HCEC 1CT (cell line): ENCODE measurements around the gene GLTPD2.
"Not testable (repeated sequence)": the region's sequence is repeated elsewhere in the genome, so short reads cannot be mapped to it uniquely, and the experiment has no call there.

Source experiments
- DNase-seq: peaks from one replicate; pipeline ENCODE4 v3.0.0-alpha.2; 2017

Gene GLTPD2

GRCh38 chr17:4811471-4811870 is 22.7 kb downstream of the GLTPD2 start:
- DNase-seq: no peak

GRCh38 chr17:4812690-4813089 is 23.9 kb downstream of the GLTPD2 start:
- no peak for DNase-seq

DNA sequence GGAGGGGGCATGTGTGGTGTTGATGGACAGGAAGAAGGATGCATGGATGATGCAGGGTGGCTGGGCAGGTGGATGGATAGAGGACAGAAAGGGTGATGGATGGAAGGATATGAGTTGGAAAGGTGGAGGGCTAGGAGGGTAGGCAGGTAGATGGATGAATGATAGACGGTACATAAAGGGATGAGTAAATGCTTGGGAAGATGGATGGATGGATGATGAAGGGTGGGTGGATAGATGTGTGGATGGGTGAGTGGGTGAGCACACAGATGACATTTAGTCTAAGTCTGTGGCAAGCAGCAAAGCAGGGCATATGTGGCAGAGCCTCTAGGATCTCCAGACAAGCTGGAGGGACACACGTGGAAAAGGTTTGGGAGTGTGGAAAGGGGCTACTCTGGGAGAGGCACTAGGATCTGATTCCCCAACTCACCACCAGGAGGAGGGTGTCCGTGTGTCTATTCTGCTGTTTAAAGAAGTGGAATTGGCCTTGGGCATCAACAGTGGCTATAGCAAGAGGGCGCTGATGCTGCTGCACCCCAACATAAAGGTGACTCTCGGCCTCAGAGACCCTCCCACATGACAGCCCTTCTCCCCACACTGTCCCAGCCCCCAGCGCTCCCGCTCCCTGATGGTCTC is 26.4 kb downstream of the GLTPD2 start:
- no peak for DNase-seq

DNA sequence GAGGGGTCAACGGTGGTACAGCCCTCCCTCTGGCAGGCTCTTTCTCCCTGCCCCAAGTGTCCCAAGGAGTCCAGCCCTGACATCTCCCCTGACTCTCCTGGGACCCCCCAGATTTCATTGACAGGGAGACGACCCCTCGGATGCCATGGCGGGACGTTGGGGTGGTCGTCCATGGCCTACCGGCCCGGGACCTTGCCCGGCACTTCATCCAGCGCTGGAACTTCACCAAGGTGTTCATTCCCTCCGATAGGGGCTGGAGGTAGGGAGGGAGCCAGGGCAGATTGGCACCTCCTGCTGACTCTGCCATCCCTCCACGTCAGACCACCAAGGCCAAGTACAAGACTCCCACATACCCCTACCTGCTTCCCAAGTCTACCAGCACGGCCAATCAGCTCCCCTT is 28.1 kb downstream of the GLTPD2 start:
- no peak for DNase-seq

GRCh38 chr17:4818276-4818675 is 29.5 kb downstream of the GLTPD2 start:
- DNase-seq: no peak

DNA sequence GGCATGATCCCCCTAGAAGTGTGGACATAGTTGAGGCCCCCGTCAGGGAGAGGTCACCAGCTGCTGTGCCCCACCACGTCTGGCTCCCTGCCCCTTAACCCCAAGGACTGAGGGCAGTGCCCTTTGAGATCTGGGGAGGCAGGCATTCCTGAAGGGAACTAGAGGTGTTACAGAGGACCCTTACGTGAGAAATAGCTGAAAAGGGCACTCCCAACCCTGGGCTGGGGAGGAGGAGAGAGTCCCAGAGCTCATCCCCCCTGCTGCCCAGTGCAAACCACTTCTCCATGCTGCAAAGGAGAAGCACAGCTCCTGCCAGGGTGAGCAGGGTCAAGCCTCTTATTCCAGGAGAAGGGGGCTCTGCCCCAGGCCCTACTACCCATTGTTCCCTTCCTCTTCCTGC is 34.1 kb downstream of the GLTPD2 start:
- DNase-seq: no peak

GRCh38 chr17:4823373-4824089 is 34.8 kb downstream of the GLTPD2 start:
- no peak for DNase-seq

GRCh38 chr17:4827399-4827798 is 38.6 kb downstream of the GLTPD2 start:
- DNase-seq: no peak

DNA sequence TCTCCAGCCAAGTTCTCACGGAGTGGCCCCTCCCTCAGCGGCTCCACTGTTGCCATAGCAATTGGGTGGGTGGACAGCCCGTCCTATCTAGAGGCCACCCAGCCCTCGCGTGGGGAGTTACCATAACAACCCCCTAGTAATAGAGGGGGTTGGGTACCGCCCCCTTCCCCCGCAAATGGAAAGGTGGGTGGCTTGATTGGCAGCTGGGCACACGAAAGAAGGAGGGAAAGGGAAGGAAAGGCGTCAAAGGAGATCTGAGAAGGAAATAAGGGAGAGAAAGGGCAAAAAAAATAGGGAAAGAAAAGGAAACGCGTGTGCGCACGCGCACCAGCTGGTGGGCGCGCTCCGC is 44.0 kb downstream of the GLTPD2 start:
- DNase-seq: not testable (repeated sequence)

GRCh38 chr17:4833178-4833940 is 44.6 kb downstream of the GLTPD2 start, which contains the start of gene MINK1:
MINK1 (plus strand) TSS chr17:4833340; CDS start chr17:4833584, 244 bp downstream.
- peak; percentile 97 for DNase-seq

DNA sequence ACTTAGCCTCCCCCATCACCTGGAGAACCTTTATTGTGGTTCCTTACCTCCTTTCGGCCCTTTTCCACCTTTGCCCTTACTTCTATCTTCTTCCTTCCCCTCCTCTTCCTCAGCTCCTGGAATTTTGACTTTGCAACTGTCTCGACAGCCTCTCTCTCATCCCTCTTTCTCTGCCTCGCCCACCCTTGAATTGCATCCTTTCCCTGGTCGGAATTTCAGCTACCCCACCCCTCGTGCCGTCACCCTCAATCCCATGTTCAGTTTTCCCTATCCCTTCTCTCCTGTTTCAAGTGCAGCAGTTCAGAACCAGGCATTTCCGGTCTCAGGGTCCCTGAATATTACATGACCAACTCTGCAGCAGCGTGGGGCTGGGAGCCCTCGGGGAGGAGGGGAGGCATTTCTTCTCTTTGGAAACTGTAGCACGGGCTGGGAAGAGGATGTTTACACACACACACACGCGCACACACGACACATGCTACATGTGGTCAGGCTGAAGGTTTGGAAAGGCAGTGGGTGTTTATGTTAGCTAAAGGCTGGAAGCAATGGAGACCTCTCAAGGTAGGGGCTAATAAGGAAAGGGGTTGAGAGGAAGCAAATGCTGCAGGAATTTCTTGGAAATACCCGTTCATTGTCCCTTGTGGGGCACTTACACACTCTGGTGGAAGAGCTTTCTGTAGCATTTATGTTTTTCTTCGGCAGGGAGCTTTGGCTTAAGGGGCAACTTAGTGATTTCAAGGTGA is 45.3 kb downstream of the GLTPD2 start:
- peak; percentile 25 for DNase-seq

DNA sequence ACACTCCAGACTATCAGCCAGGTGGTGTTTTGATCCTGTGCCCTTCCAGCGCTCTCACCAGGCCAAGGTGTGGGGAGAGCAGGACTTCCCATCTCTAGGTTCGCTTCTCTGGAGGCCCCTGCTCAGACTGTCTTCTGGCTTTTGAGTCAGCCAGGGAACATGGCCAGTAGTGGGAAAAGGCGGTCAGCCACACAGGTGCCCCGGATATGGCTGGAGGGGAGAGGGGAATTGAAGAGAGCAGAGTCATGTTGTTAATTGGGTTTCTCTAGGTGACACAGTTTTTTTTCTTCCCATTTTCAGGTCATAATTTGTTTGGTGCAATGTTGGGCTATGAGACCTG is 45.9 kb downstream of the GLTPD2 start:
- no peak for DNase-seq

DNA sequence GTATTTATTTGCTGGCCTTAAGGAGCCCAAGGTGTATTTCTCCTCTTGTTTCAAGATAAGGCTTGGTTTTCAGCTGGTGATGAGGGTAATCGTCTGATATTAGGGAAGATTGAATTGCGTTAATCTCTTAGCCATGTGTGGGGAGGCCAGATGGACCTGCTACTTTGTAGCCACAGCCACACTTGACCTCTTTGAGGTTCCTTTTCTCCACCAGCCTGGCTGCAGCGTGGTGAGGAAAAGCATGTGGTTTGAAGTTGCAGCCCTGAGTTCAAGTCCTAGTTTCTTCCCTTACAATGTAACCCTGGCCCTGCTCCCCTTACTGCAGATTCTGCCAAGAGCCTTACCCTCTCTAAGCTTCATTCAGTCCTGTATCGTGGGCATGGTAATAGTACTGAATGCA is 47.5 kb downstream of the GLTPD2 start:
- no peak for DNase-seq

DNA sequence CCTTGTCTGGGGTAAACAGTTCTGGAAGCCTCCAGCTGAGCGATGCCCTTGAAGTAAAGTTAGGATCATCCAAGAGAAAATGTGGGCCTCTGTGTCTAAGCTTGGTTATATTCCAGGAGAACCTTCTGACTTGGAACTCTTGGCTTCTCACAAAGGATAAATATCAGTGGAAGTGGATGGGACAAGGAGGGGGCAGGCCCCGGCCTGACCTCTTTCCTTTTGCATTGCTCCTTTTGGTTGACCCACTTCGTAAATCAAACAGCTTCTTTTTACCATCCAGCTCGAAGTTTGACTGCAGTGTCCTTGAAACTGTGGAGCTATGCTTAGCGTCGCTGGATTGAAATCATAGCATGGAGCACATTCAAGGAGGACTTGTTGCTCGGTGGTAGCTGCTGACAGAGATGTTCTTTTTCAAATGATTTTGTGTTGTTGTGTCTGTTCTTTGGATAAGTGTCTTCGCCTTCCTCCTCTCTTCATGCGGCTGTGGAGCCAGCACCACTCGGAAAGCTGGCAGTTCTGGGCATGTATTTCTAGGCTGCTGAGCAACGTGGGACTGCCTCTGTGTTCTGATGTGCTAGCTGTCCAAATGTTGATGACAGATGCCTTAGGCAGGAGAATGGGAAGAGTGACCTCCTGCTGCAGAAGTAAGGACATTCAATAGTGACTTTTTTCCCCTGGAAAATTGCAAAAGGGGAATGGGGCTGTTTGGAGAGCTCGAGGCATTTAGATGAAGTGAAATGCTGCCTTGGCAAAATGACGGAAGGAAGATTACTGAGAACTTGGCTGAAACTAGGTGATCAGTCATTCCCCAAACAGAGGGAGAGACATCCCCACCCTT is 48.9 kb downstream of the GLTPD2 start:
- DNase-seq: no peak

- no peak for DNase-seq
These were observed 49.6 kb downstream of the GLTPD2 start for GRCh38 chr17:4838309-4838785.

DNA sequence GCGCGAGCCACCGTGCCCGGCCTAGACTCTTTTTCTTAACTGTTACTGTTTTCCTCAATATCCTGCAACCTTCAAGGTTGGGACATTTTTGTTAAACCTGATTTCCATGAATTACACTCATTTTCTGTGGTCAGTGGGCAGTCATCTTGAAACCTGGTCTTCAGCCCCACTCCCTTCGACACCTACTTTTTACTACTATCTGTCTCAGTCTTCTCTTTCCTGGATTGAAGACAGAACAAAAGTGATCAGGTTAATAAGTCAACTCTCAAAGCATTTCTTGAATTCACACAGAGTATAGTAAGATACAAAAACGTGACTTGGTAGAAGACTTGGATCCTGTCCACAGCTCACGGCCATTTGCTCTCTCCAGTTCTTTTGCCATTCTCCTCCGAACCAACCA is 50.5 kb downstream of the GLTPD2 start:
- no peak for DNase-seq
